ENCODE data around the gene ZNF701. TPM values are rescaled to one million over a fixed set of nuclear protein-coding genes. Genes with fewer than 3 reads are reported as not detected.

Gene ZNF701
- total RNA-seq (2022; extraction: Qiagen RNA extraction; ENCODE audit: low read depth): 0.04 to 0.17 TPM (median 0.14 TPM) in 4 of 5 replicates, not detected in the other

GRCh38 chr19:52570000-52570861, at the start of gene ZNF701:
Gene ZNF701 (plus strand): TSS chr19:52570287. CDS start chr19:52574148, 3,861 bp downstream.

GRCh38 chr19:52527134-52527955, 42.7 kb upstream of the ZNF701 start, which contains the start of gene ZNF808:
Gene ZNF808 (plus strand): TSS chr19:52527668. CDS start chr19:52543285, 15,617 bp downstream.

Other genes starting within 250 kb of the ZNF701 start
- gene ZNF610, start 234.0 kb upstream of the ZNF701 start, total RNA-seq (2022; extraction: Qiagen RNA extraction; ENCODE audit: low read depth): not detected in 5 replicates
- gene ZNF880, start 200.4 kb upstream of the ZNF701 start, total RNA-seq (2022; extraction: Qiagen RNA extraction; ENCODE audit: low read depth): 0.89 to 1.4 TPM (median 1.1 TPM) in 5 replicates
- gene ZNF528, start 172.4 kb upstream of the ZNF701 start, total RNA-seq (2022; extraction: Qiagen RNA extraction; ENCODE audit: low read depth): 0.15 to 0.50 TPM (median 0.31 TPM) in 5 replicates
- gene ZNF534, start 141.1 kb upstream of the ZNF701 start, total RNA-seq (2022; extraction: Qiagen RNA extraction; ENCODE audit: low read depth): not detected in 5 replicates
- gene ZNF578, start 116.7 kb upstream of the ZNF701 start, total RNA-seq (2022; extraction: Qiagen RNA extraction; ENCODE audit: low read depth): not detected in 5 replicates
- gene ZNF808, start 42.6 kb upstream of the ZNF701 start, total RNA-seq (2022; extraction: Qiagen RNA extraction; ENCODE audit: low read depth): 0.03 to 0.65 TPM (median 0.17 TPM) in 4 of 5 replicates, not detected in the other
- 0.07 to 0.28 TPM (median 0.17 TPM) in 4 of 5 replicates, not detected in the other for gene ZNF83, start 68.1 kb downstream of the ZNF701 start, total RNA-seq (2022; extraction: Qiagen RNA extraction; ENCODE audit: low read depth)
- 2.0 to 3.9 TPM (median 2.5 TPM) in 5 replicates for gene ZNF611, start 164.8 kb downstream of the ZNF701 start, total RNA-seq (2022; extraction: Qiagen RNA extraction; ENCODE audit: low read depth)
- gene ZNF600, start 216.5 kb downstream of the ZNF701 start, total RNA-seq (2022; extraction: Qiagen RNA extraction; ENCODE audit: low read depth): 0.18 to 0.33 TPM (median 0.25 TPM) in 4 of 5 replicates, not detected in the other

All from A549 treated with CpdA at 1 μM for 4 hours (cell line).